SK-N-SH (cell line): ENCODE measurements around the gene ADGRB2. TPM values are rescaled to one million over a fixed set of nuclear protein-coding genes. Genes with fewer than 3 reads are reported as not detected.

Experiments
- CTCF ChIA-PET: fragments of 300-600, 350-600 bp; formaldehyde crosslinking; extraction: SDS; loops from one replicate; lab custom pipeline; 2021; lab: Yijun Ruan, JAX
- POLR2A ChIA-PET: fragments of 350-600 bp; sonication (Branson Sonifier 250); formaldehyde crosslinking; extraction: SDS; loops from one replicate; lab custom pipeline; 2020; ENCODE audit warnings: antibody characterized with exemption, inconsistent platforms; lab: Yijun Ruan, JAX
- DNase-seq: peaks from one replicate; pipeline ENCODE4 v3.0.0; 2012
- H2AFZ ChIP-seq: fragments of 200-600 bp; sonication (generic); 2 replicates; pipeline ENCODE4 v1.8.1; 2016; ENCODE audit warnings: antibody characterized with exemption, mild to moderate bottlenecking, low read depth
- H3F3A ChIP-seq: fragments of 200-600 bp; sonication (generic); replicated peaks from 2 replicates; pipeline ENCODE3; 2016; ENCODE audit warnings: antibody characterized with exemption, mild to moderate bottlenecking; ENCODE audit not compliant: insufficient read depth
- H3K27ac ChIP-seq, 2 experiments: fragments of 200-500 bp in 1 of 2; fragments of 200-600 bp in 1 of 2; sonication (Bioruptor generic) in 1 of 2; sonication (generic), shearing (Covaris generic) in 1 of 2; 2 replicates each; pipeline versions ENCODE4 v1.5.1 to v1.6.1; 2014 to 2016; ENCODE audit warnings: low read depth in 2 of 2, inconsistent platforms in 1 of 2, low read length in 1 of 2, mild to moderate bottlenecking in 1 of 2, mixed read lengths in 1 of 2
- H3K27me3 ChIP-seq: fragments of 200-600 bp; sonication (generic), shearing (Covaris generic); 2 replicates; pipeline ENCODE4 v1.6.1; 2016; ENCODE audit warnings: mixed run types; ENCODE audit not compliant: insufficient read depth
- H3K36me3 ChIP-seq, 2 experiments: fragments of 200-500 bp in 1 of 2; fragments of 200-600 bp in 1 of 2; sonication (Bioruptor generic) in 1 of 2; sonication (generic) in 1 of 2; replicated peaks in 1 of 2; 2 replicates each; pipeline versions ENCODE3 to v1.5.1; 2014 to 2016; ENCODE audit warnings: low read length in 1 of 2, mild to moderate bottlenecking in 1 of 2; ENCODE audit not compliant: insufficient read depth in 2 of 2, control insufficient read depth in 1 of 2
- H3K4me1 ChIP-seq, 2 experiments: fragments of 200-500 bp in 1 of 2; fragments of 200-600 bp in 1 of 2; sonication (Bioruptor generic) in 1 of 2; sonication (generic), shearing (Covaris generic) in 1 of 2; 2 replicates each; pipeline versions ENCODE4 v1.5.1 to v1.6.1; 2014 to 2016; ENCODE audit warnings: low read depth in 1 of 2, low read length in 1 of 2, mixed run types in 1 of 2; ENCODE audit not compliant: insufficient read depth in 2 of 2, control insufficient read depth in 1 of 2
- H3K4me2 ChIP-seq: fragments of 200-600 bp; sonication (generic), shearing (Covaris generic); 2 replicates; pipeline ENCODE4 v1.6.1; 2017; ENCODE audit warnings: mixed run types
- H3K4me3 ChIP-seq, 2 experiments: fragments of 200-500 bp in 1 of 2; fragments of 200-600 bp in 1 of 2; sonication (Bioruptor generic) in 1 of 2; sonication (generic), shearing (Covaris generic) in 1 of 2; 2 replicates each; pipeline versions ENCODE4 v1.5.1 to v1.8.1; 2014 to 2016; ENCODE audit warnings: low read depth in 2 of 2, inconsistent platforms in 1 of 2, low read length in 1 of 2, mild to moderate bottlenecking in 1 of 2, mixed read lengths in 1 of 2, moderate library complexity in 1 of 2
- H3K79me2 ChIP-seq: fragments of 200-600 bp; sonication (generic); 2 replicates; pipeline ENCODE4 v1.8.1; 2017; ENCODE audit warnings: mild to moderate bottlenecking; ENCODE audit not compliant: insufficient read depth
- H3K9ac ChIP-seq: fragments of 200-600 bp; sonication (generic); 2 replicates; pipeline ENCODE4 v1.6.1; 2017; ENCODE audit warnings: mixed run types
- H3K9me2 ChIP-seq: fragments of 200-600 bp; sonication (generic); 2 replicates; pipeline ENCODE4 v1.6.1; 2017; ENCODE audit warnings: mixed run types
- H3K9me3 ChIP-seq: fragments of 200-600 bp; sonication (generic); 2 replicates; pipeline ENCODE4 v1.6.1; 2017; ENCODE audit warnings: mixed run types, mild to moderate bottlenecking, moderate library complexity
- H4K20me1 ChIP-seq: fragments of 200-600 bp; sonication (generic); 2 replicates; pipeline ENCODE4 v1.6.1; 2017; ENCODE audit warnings: mild to moderate bottlenecking, mixed run types; ENCODE audit not compliant: insufficient read depth
- ELF1 ChIP-seq: IDR thresholded peaks from 2 replicates; pipeline ENCODE4 v1.4.0; 2012
- EZH2phosphoT487 ChIP-seq: fragments of 200-600 bp; sonication (generic); IDR thresholded peaks from 2 replicates; pipeline ENCODE4 v1.6.1; 2017; ENCODE audit warnings: low read depth, mixed run types, mild to moderate bottlenecking, antibody characterized with exemption, moderate library complexity, borderline replicate concordance
- FOXJ3 ChIP-seq: sonication (generic); formaldehyde crosslinking; IDR thresholded peaks from 2 replicates; pipeline ENCODE4 v1.5.1; 2020; ENCODE audit warnings: mild to moderate bottlenecking, missing genetic modification reagents
- FOXM1 ChIP-seq: IDR thresholded peaks from 2 replicates; pipeline ENCODE4 v1.4.0; 2012; ENCODE audit warnings: low read depth, mild to moderate bottlenecking
- GABPA ChIP-seq: IDR thresholded peaks from 2 replicates; pipeline ENCODE4 v1.4.0; 2012; ENCODE audit warnings: low read depth, mild to moderate bottlenecking
- GATA2 ChIP-seq: sonication (generic); formaldehyde crosslinking; IDR thresholded peaks from 2 replicates; pipeline ENCODE4 v1.5.0; 2020; ENCODE audit warnings: mild to moderate bottlenecking, missing genetic modification reagents
- MAX ChIP-seq: IDR thresholded peaks from 2 replicates; pipeline ENCODE4 v1.4.0; 2012; ENCODE audit warnings: low read depth
- MEF2A ChIP-seq: IDR thresholded peaks from 2 replicates; pipeline ENCODE4 v1.4.0; 2012; ENCODE audit warnings: low read depth, borderline replicate concordance
- MXI1 ChIP-seq: IDR thresholded peaks from 2 replicates; pipeline ENCODE4 v1.6.1; 2012; ENCODE audit warnings: mild to moderate bottlenecking, low read depth, low read length, improper control_type of control experiment
- NFIC ChIP-seq: IDR thresholded peaks from 2 replicates; pipeline ENCODE4 v1.4.0; 2012; ENCODE audit warnings: borderline replicate concordance
- NRF1 ChIP-seq: IDR thresholded peaks from 2 replicates; pipeline ENCODE4 v1.6.1; 2012; ENCODE audit warnings: low read depth, mild to moderate bottlenecking, low read length
- POLR2AphosphoS5 ChIP-seq: IDR thresholded peaks from 2 replicates; pipeline ENCODE4 v1.6.1; 2012; ENCODE audit warnings: low read depth, low read length
- RAD21 ChIP-seq: IDR thresholded peaks from 2 replicates; pipeline ENCODE4 v1.6.1; 2012; ENCODE audit warnings: mild to moderate bottlenecking, low read length
- RFX5 ChIP-seq: IDR thresholded peaks from 2 replicates; pipeline ENCODE4 v1.6.1; 2012; ENCODE audit warnings: mild to moderate bottlenecking, improper control_type of control experiment, low read length
- RXRA ChIP-seq: IDR thresholded peaks from 2 replicates; pipeline ENCODE4 v1.4.0; 2012; ENCODE audit warnings: low read depth, mild to moderate bottlenecking, borderline replicate concordance
- SIN3A ChIP-seq: IDR thresholded peaks from 2 replicates; pipeline ENCODE4 v1.6.1; 2012; ENCODE audit warnings: low read depth, mild to moderate bottlenecking, low read length, moderate library complexity, borderline replicate concordance
- SMC3 ChIP-seq: IDR thresholded peaks from 2 replicates; pipeline ENCODE4 v1.6.1; 2012; ENCODE audit warnings: low read depth, low read length, improper control_type of control experiment
- TCF12 ChIP-seq: IDR thresholded peaks from 2 replicates; pipeline ENCODE4 v1.4.0; 2012
- TEAD4 ChIP-seq: IDR thresholded peaks from 2 replicates; pipeline ENCODE4 v1.4.0; 2012; ENCODE audit warnings: mild to moderate bottlenecking, borderline replicate concordance; ENCODE audit not compliant: insufficient read depth
- YY1 ChIP-seq: IDR thresholded peaks from 2 replicates; pipeline ENCODE4 v1.4.0; 2012; ENCODE audit warnings: low read depth, mild to moderate bottlenecking
- WGBS: methylation state at CpG from one replicate; pipeline ENCODE4 v1.1.6; 2017; ENCODE audit warnings: low lambda C conversion rate; 5-methylcytosine and 5-hydroxymethylcytosine counted together
- polyA plus RNA-seq, 3 experiments: library from polyadenylated mRNA; depleted of rRNA; stranded (reverse); fragments of >200 nt; gene quantifications; 2 replicates each; pipeline ENCODE4 v1.2.3, GENCODE V29; 2012
- TF ChIP-seq, protein P1 (sequence below): IDR thresholded peaks from 2 replicates; pipeline ENCODE4 v1.6.1; 2012; ENCODE audit warnings: mild to moderate bottlenecking, low read depth, low read length, moderate library complexity
- TF ChIP-seq, protein P2 (sequence below): IDR thresholded peaks from 2 replicates; pipeline ENCODE4 v1.4.0; 2012; ENCODE audit warnings: low read depth, borderline replicate concordance
- TF ChIP-seq, protein P3 (sequence below): fragments of 150-350 bp; IDR thresholded peaks from 2 replicates; pipeline ENCODE4 v1.6.1; 2017; ENCODE audit warnings: antibody characterized with exemption, low read length, low read depth, borderline replicate concordance

Gene ADGRB2
- polyA plus RNA-seq, 1 of the 3 experiments (the other 2 are of a cell fraction) = 13.0 TPM

GRCh38 chr1:31714442-31715086, 49.6 kb downstream of the ADGRB2 start (continued):
- TF ChIP-seq SIN3A = peak; percentile 63; the same call in 1 of the 2 replicates
- TF ChIP-seq NRF1 = 0 out of 2 replicates have a peak, but pooled peaks have one; percentile 9
- peak; percentile 62 for TF ChIP-seq RAD21
- TF ChIP-seq GABPA = no peak
- no peak for TF ChIP-seq TEAD4
- TF ChIP-seq EZH2phosphoT487 = no peak
- peak; percentile 90 for TF ChIP-seq MEF2A
- no peak for TF ChIP-seq FOXJ3 (CRISPR knock-in tag)
- TF ChIP-seq, protein P1, sequence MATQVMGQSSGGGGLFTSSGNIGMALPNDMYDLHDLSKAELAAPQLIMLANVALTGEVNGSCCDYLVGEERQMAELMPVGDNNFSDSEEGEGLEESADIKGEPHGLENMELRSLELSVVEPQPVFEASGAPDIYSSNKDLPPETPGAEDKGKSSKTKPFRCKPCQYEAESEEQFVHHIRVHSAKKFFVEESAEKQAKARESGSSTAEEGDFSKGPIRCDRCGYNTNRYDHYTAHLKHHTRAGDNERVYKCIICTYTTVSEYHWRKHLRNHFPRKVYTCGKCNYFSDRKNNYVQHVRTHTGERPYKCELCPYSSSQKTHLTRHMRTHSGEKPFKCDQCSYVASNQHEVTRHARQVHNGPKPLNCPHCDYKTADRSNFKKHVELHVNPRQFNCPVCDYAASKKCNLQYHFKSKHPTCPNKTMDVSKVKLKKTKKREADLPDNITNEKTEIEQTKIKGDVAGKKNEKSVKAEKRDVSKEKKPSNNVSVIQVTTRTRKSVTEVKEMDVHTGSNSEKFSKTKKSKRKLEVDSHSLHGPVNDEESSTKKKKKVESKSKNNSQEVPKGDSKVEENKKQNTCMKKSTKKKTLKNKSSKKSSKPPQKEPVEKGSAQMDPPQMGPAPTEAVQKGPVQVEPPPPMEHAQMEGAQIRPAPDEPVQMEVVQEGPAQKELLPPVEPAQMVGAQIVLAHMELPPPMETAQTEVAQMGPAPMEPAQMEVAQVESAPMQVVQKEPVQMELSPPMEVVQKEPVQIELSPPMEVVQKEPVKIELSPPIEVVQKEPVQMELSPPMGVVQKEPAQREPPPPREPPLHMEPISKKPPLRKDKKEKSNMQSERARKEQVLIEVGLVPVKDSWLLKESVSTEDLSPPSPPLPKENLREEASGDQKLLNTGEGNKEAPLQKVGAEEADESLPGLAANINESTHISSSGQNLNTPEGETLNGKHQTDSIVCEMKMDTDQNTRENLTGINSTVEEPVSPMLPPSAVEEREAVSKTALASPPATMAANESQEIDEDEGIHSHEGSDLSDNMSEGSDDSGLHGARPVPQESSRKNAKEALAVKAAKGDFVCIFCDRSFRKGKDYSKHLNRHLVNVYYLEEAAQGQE = no peak
- no peak; the same call in 1 of the 2 replicates for TF ChIP-seq NFIC
- TF ChIP-seq POLR2AphosphoS5 = no peak
- no peak for TF ChIP-seq GATA2 (CRISPR knock-in tag)
- peak; percentile 52; the same call in 1 of the 2 replicates for TF ChIP-seq SMC3
- no peak for TF ChIP-seq RXRA
- no peak for TF ChIP-seq YY1
- TF ChIP-seq, all 33 proteins: peak for 13

- Histone ChIP-seq H3F3A (peaks cover 32% of the 10 kb centered on the region), H3K9me3 (no peaks in the 10 kb centered on the region), H3K9me2 (no peaks in the 10 kb centered on the region), H3K9ac (peak overlapping the region; percentile 65; the same call in 1 of the 2 replicates), H3K27me3 (no peaks in the 10 kb centered on the region), H3K36me3 (no peaks in the 10 kb centered on the region), H3K27ac (peak overlapping the region; percentile 71 to 94; a peak in 3 of 4 replicates), H2AFZ (peak overlapping the region; percentile 19; the same call in 1 of the 2 replicates), H4K20me1 (no peaks in the 10 kb centered on the region), H3K4me2 (peak overlapping the region; percentile 61), H3K4me3 (no peak overlapping the region), H3K4me1 (peaks cover 38 to 39% of the 10 kb centered on the region in 2 experiments; a peak in 3 of 4 replicates), H3K79me2 (no peaks in the 10 kb centered on the region)
- POLR2A ChIA-PET = no interaction called here
- CTCF ChIA-PET = interaction anchor here (1.4 to 10.3 kb wide), 7 partner anchors 12 to 251 kb away, joined by 3 to 156 read pairs (median 73); partner anchors contain the start of genes ADGRB2 and COL16A1
- 10% methylated on average over 1 of the region's 1 CpG for WGBS
- no peak for DNase-seq
- TF ChIP-seq FOXM1 (no peak), SIN3A (no peak), RAD21 (no peak), NFIC (peak; percentile 61), RFX5 (no peak), MXI1 (no peak), MAX (peak; percentile 22; the same call in 1 of the 2 replicates), ELF1 (peak; percentile 43; the same call in 1 of the 2 replicates), EZH2phosphoT487 (no peak), RXRA (peak; percentile 60; the same call in 1 of the 2 replicates), TEAD4 (0 out of 2 replicates have a peak, but pooled peaks have one; percentile 27), TCF12 (peak; percentile 68)
- TF ChIP-seq, protein P2, sequence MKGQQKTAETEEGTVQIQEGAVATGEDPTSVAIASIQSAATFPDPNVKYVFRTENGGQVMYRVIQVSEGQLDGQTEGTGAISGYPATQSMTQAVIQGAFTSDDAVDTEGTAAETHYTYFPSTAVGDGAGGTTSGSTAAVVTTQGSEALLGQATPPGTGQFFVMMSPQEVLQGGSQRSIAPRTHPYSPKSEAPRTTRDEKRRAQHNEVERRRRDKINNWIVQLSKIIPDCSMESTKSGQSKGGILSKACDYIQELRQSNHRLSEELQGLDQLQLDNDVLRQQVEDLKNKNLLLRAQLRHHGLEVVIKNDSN = no peak
- TF ChIP-seq, protein P3, sequence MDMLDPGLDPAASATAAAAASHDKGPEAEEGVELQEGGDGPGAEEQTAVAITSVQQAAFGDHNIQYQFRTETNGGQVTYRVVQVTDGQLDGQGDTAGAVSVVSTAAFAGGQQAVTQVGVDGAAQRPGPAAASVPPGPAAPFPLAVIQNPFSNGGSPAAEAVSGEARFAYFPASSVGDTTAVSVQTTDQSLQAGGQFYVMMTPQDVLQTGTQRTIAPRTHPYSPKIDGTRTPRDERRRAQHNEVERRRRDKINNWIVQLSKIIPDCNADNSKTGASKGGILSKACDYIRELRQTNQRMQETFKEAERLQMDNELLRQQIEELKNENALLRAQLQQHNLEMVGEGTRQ = no peak
These were observed 51.5 kb downstream of the ADGRB2 start for GRCh38 chr1:31712630-31713029.
